ENCODE measurements around the gene CTDSPL.
A peak's percentile ranks its signal among the peaks of the same experiment; 100 is the strongest.

Gene CTDSPL

GRCh38 chr3:38003371-38003816, 141.7 kb downstream of the CTDSPL start:
- Histone ChIP-seq H3K4me1 (ENCODE audit: control extremely low read depth in 1 of 4, control insufficient read depth in 4 of 4, insufficient read depth in 4 of 4, low read length in 3 of 4) (peaks cover 0 to 8% (median 6%) of the 10 kb centered on the region in 4 experiments), H3K27ac (ENCODE audit: insufficient read depth in 1 of 2, low read depth in 1 of 2, low read length in 2 of 2, poor library complexity in 1 of 2, severe bottlenecking in 2 of 2) (no peak overlapping the region), H3K4me3 (ENCODE audit: control insufficient read depth in 1 of 7, extremely low read depth in 1 of 7, insufficient read depth in 4 of 7, low read depth in 2 of 7, low read length in 6 of 7) (no peak overlapping the region), H3K36me3 (ENCODE audit: control insufficient read depth in 4 of 4, insufficient read depth in 4 of 4, low read length in 3 of 4) (peaks cover 7 to 85% (median 52%) of the 10 kb centered on the region in 4 experiments), H3K9me3 (ENCODE audit: control extremely low read depth in 1 of 5, control insufficient read depth in 4 of 5, insufficient read depth in 2 of 5, low read depth in 1 of 5, low read length in 4 of 5) (no peaks in the 10 kb centered on the region), H3K27me3 (replicated peaks in 2 of 5; ENCODE audit: control insufficient read depth in 4 of 5, insufficient read depth in 5 of 5, low read length in 4 of 5) (no peaks in the 10 kb centered on the region)
- ChIA-PET POLR2A (no interaction called here), CTCF (interaction anchor here (0.8 to 5.6 kb wide), 16 partner anchors 9 to 188 kb away, joined by 3 to 50 read pairs (median 4); partner anchors contain the start of gene VILL)
- 70% methylated on average over 6 of the region's 7 CpGs for WGBS (ENCODE audit: insufficient coverage)
- peak; percentile 44 to 58 (median 48) for DNase-seq

- POLR2A ChIA-PET = no interaction called here
- no peak overlapping the region for H3K4me3 ChIP-seq (ENCODE audit: control insufficient read depth in 1 of 7, extremely low read depth in 1 of 7, insufficient read depth in 4 of 7, low read depth in 2 of 7, low read length in 6 of 7)
- peaks cover 9 to 89% (median 54%) of the 10 kb centered on the region in 4 experiments for H3K36me3 ChIP-seq (ENCODE audit: control insufficient read depth in 4 of 4, insufficient read depth in 4 of 4, low read length in 3 of 4)
- CTCF ChIA-PET = interaction anchor here (0.8 to 5.6 kb wide), 15 partner anchors 9 to 188 kb away, joined by 3 to 50 read pairs (median 5); partner anchors contain the start of gene VILL
- H3K27ac ChIP-seq (ENCODE audit: insufficient read depth in 1 of 2, low read depth in 1 of 2, low read length in 2 of 2, poor library complexity in 1 of 2, severe bottlenecking in 2 of 2) = no peak overlapping the region
- 95% methylated on average over 11 of the region's 11 CpGs for WGBS (ENCODE audit: insufficient coverage)
- H3K4me1 ChIP-seq (ENCODE audit: control extremely low read depth in 1 of 4, control insufficient read depth in 4 of 4, insufficient read depth in 4 of 4, low read length in 3 of 4) = peaks cover 0 to 4% (median 2%) of the 10 kb centered on the region in 4 experiments
- H3K27me3 ChIP-seq (replicated peaks in 2 of 5; ENCODE audit: control insufficient read depth in 4 of 5, insufficient read depth in 5 of 5, low read length in 4 of 5) = no peaks in the 10 kb centered on the region
- no peak for DNase-seq
- no peaks in the 10 kb centered on the region for H3K9me3 ChIP-seq (ENCODE audit: control extremely low read depth in 1 of 5, control insufficient read depth in 4 of 5, insufficient read depth in 2 of 5, low read depth in 1 of 5, low read length in 4 of 5)
Measured at GRCh38 chr3:38003817-38004414, 142.2 kb downstream of the CTDSPL start.

GRCh38 chr3:38004415-38005075, 142.9 kb downstream of the CTDSPL start:
- DNase-seq = peak; percentile 51 to 68 (median 62)
- Histone ChIP-seq H3K36me3 (ENCODE audit: control insufficient read depth in 4 of 4, insufficient read depth in 4 of 4, low read length in 3 of 4) (peaks cover 9 to 87% (median 52%) of the 10 kb centered on the region in 4 experiments), H3K27ac (ENCODE audit: insufficient read depth in 1 of 2, low read depth in 1 of 2, low read length in 2 of 2, poor library complexity in 1 of 2, severe bottlenecking in 2 of 2) (no peak overlapping the region), H3K27me3 (replicated peaks in 2 of 5; ENCODE audit: control insufficient read depth in 4 of 5, insufficient read depth in 5 of 5, low read length in 4 of 5) (no peaks in the 10 kb centered on the region), H3K9me3 (ENCODE audit: control extremely low read depth in 1 of 5, control insufficient read depth in 4 of 5, insufficient read depth in 2 of 5, low read depth in 1 of 5, low read length in 4 of 5) (no peaks in the 10 kb centered on the region), H3K4me1 (ENCODE audit: control extremely low read depth in 1 of 4, control insufficient read depth in 4 of 4, insufficient read depth in 4 of 4, low read length in 3 of 4) (no peaks in the 10 kb centered on the region), H3K4me3 (ENCODE audit: control insufficient read depth in 1 of 7, extremely low read depth in 1 of 7, insufficient read depth in 4 of 7, low read depth in 2 of 7, low read length in 6 of 7) (no peak overlapping the region)
- 86% methylated on average over 14 of the region's 14 CpGs for WGBS (ENCODE audit: insufficient coverage)
- CTCF ChIA-PET = interaction anchor here (0.8 to 5.6 kb wide), 14 partner anchors 11 to 189 kb away, joined by 3 to 50 read pairs (median 5); partner anchors contain the start of gene VILL
- POLR2A ChIA-PET = no interaction called here

GRCh38 chr3:38005076-38006020, 143.7 kb downstream of the CTDSPL start:
- ChIA-PET CTCF (interaction anchor here (1.0 to 5.6 kb wide), 7 partner anchors 10 to 44 kb away, joined by 3 to 50 read pairs (median 4); partner anchors contain the start of gene DLEC1), POLR2A (no interaction called here)
- H3K4me1 ChIP-seq (ENCODE audit: control extremely low read depth in 1 of 4, control insufficient read depth in 4 of 4, insufficient read depth in 4 of 4, low read length in 3 of 4) = no peaks in the 10 kb centered on the region
- DNase-seq = no peak
- no peak overlapping the region for H3K27ac ChIP-seq (ENCODE audit: insufficient read depth in 1 of 2, low read depth in 1 of 2, low read length in 2 of 2, poor library complexity in 1 of 2, severe bottlenecking in 2 of 2)
- H3K36me3 ChIP-seq (ENCODE audit: control insufficient read depth in 4 of 4, insufficient read depth in 4 of 4, low read length in 3 of 4) = peaks cover 9 to 81% (median 50%) of the 10 kb centered on the region in 4 experiments
- no peaks in the 10 kb centered on the region for H3K9me3 ChIP-seq (ENCODE audit: control extremely low read depth in 1 of 5, control insufficient read depth in 4 of 5, insufficient read depth in 2 of 5, low read depth in 1 of 5, low read length in 4 of 5)
- no peak overlapping the region for H3K4me3 ChIP-seq (ENCODE audit: control insufficient read depth in 1 of 7, extremely low read depth in 1 of 7, insufficient read depth in 4 of 7, low read depth in 2 of 7, low read length in 6 of 7)
- no peaks in the 10 kb centered on the region for H3K27me3 ChIP-seq (replicated peaks in 2 of 5; ENCODE audit: control insufficient read depth in 4 of 5, insufficient read depth in 5 of 5, low read length in 4 of 5)
- WGBS (ENCODE audit: insufficient coverage) = 92% methylated on average over 12 of the region's 15 CpGs

GRCh38 chr3:38006031-38006430, 144.4 kb downstream of the CTDSPL start:
- CTCF ChIA-PET = interaction anchor here (1.0 to 5.6 kb wide), 6 partner anchors 8 to 50 kb away, joined by 3 to 50 read pairs (median 4); partner anchors contain the start of gene DLEC1
- H3K27me3 ChIP-seq (replicated peaks in 2 of 5; ENCODE audit: control insufficient read depth in 4 of 5, insufficient read depth in 5 of 5, low read length in 4 of 5) = no peaks in the 10 kb centered on the region
- no peaks in the 10 kb centered on the region for H3K9me3 ChIP-seq (ENCODE audit: control extremely low read depth in 1 of 5, control insufficient read depth in 4 of 5, insufficient read depth in 2 of 5, low read depth in 1 of 5, low read length in 4 of 5)
- H3K36me3 ChIP-seq (ENCODE audit: control insufficient read depth in 4 of 4, insufficient read depth in 4 of 4, low read length in 3 of 4) = peaks cover 9 to 75% (median 46%) of the 10 kb centered on the region in 4 experiments
- no peak overlapping the region for H3K27ac ChIP-seq (ENCODE audit: insufficient read depth in 1 of 2, low read depth in 1 of 2, low read length in 2 of 2, poor library complexity in 1 of 2, severe bottlenecking in 2 of 2)
- no peak for DNase-seq
- H3K4me3 ChIP-seq (ENCODE audit: control insufficient read depth in 1 of 7, extremely low read depth in 1 of 7, insufficient read depth in 4 of 7, low read depth in 2 of 7, low read length in 6 of 7) = no peak overlapping the region
- POLR2A ChIA-PET = no interaction called here
- 88% methylated on average over 4 of the region's 5 CpGs for WGBS (ENCODE audit: insufficient coverage)
- H3K4me1 ChIP-seq (ENCODE audit: control extremely low read depth in 1 of 4, control insufficient read depth in 4 of 4, insufficient read depth in 4 of 4, low read length in 3 of 4) = no peaks in the 10 kb centered on the region

GRCh38 chr3:38006445-38006995, 144.8 kb downstream of the CTDSPL start:
- Histone ChIP-seq H3K27me3 (replicated peaks in 2 of 5; ENCODE audit: control insufficient read depth in 4 of 5, insufficient read depth in 5 of 5, low read length in 4 of 5) (no peaks in the 10 kb centered on the region), H3K9me3 (ENCODE audit: control extremely low read depth in 1 of 5, control insufficient read depth in 4 of 5, insufficient read depth in 2 of 5, low read depth in 1 of 5, low read length in 4 of 5) (no peaks in the 10 kb centered on the region), H3K27ac (ENCODE audit: insufficient read depth in 1 of 2, low read depth in 1 of 2, low read length in 2 of 2, poor library complexity in 1 of 2, severe bottlenecking in 2 of 2) (no peak overlapping the region), H3K4me3 (ENCODE audit: control insufficient read depth in 1 of 7, extremely low read depth in 1 of 7, insufficient read depth in 4 of 7, low read depth in 2 of 7, low read length in 6 of 7) (no peak overlapping the region), H3K36me3 (ENCODE audit: control insufficient read depth in 4 of 4, insufficient read depth in 4 of 4, low read length in 3 of 4) (peaks cover 9 to 70% (median 41%) of the 10 kb centered on the region in 4 experiments), H3K4me1 (ENCODE audit: control extremely low read depth in 1 of 4, control insufficient read depth in 4 of 4, insufficient read depth in 4 of 4, low read length in 3 of 4) (no peaks in the 10 kb centered on the region)
- no peak for DNase-seq
- CTCF ChIA-PET = interaction anchor here (1.0 to 2.0 kb wide), 4 partner anchors 9 to 50 kb away, joined by 3 to 4 read pairs (median 4); no protein-coding TSS in a partner anchor
- POLR2A ChIA-PET = interaction anchor here (0.7 kb wide), 1 partner anchor 9 kb away, joined by 3 read pairs; no protein-coding TSS in a partner anchor
- WGBS (ENCODE audit: insufficient coverage) = 91% methylated on average over 15 of the region's 16 CpGs

Data from common myeloid progenitor, CD34-positive (primary cell).